ENCODE measurements around the gene SARS1.

SARS1 gene

GRCh38 chr1:109251277-109252166 is 37.8 kb downstream of the SARS1 start:
- no peak for DNase-seq

- no peak for DNase-seq
Measured at GRCh38 chr1:109252167-109252892, 38.6 kb downstream of the SARS1 start.

- no peak for DNase-seq
Measured at GRCh38 chr1:109252893-109253802, 39.4 kb downstream of the SARS1 start.

DNA sequence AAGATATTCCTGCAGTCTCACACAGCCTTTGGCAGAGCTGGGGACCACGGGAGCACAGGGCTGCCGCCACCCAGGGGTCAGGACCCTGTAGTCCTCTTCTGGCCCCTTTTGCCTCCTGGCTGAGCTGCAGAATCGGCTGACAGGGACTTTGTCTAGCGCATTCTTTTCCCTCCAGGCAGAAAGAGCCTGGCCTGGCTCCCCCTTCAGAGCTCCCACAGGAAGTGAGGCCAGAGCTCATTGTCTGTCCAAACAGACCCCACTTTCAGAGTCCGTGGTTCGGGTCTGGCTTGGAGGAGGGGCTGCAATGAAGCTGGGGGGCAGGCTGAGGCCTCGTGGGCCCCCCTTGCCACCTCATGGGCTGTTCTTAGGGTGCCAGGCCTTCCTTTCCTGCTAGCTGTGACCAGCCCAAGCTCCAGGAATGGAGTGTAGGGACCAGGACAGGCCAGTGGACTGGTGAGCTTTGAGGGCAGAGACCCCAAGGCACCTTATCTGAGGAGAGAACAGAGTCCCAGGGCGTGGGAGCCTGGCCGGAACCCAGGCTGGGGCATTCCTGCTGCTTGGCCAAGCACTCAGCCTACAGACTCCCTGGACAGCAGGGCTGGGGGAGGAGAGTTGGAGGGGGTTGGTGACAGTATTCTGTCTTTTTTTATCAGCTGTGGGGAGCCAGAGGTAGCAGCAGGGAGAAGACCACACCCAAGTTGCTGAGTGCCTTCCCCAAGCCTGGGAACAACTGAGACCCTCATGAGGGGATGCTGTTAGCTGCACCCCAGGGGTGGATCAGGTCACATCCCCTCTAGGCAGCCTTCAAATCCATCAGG is 40.3 kb downstream of the SARS1 start:
- DNase-seq = no peak

GRCh38 chr1:109254621-109255096 is 40.9 kb downstream of the SARS1 start:
- no peak for DNase-seq

DNA sequence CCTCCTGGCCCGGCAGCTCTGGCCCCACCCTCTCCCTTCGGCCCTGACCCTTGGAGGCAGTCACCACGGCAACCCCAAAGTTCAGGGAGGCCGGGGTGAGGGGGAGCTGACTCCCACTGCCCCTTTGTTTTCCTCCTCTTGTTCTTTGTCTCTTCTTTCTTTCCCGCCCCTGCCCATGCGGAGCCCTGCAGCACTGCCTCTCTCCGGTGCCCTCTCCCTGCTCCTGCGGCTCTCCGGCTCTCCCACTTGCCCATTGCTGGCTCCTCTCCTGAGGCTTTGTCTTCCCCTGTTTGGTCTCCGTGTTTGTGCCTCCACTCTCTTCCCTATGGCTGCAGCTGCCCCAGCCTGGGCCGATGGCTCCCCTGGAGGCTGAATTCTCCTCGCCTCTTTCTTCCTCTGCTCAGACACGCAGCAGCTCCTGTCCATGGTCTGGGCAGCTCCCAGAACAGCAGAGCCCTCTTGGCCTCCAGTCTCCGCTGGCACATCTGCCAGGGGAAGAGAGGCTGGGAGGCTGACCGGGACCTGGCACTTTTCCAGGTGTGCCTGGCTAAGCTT is 41.5 kb downstream of the SARS1 start:
- no peak for DNase-seq

DNA sequence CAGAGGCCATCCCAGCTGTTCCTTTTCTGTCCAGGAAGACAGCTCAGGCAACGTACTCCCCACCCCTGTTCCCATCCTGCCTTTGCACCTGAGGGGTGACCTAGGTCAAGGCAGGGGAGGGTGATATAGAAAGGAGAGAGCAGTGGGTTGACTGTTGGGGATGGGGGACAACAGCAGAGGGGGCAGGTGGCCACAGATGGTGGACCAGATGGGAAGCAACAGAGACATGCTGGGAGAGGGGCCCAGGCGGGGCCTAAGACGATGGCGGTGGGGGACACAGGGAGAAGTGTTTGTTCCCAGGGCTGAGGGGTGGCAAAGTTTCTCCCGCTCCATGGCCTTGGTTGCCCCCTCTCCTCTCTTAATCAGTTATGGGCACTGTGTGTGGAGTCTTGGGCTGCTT is 42.0 kb downstream of the SARS1 start:
- no peak for DNase-seq

DNA sequence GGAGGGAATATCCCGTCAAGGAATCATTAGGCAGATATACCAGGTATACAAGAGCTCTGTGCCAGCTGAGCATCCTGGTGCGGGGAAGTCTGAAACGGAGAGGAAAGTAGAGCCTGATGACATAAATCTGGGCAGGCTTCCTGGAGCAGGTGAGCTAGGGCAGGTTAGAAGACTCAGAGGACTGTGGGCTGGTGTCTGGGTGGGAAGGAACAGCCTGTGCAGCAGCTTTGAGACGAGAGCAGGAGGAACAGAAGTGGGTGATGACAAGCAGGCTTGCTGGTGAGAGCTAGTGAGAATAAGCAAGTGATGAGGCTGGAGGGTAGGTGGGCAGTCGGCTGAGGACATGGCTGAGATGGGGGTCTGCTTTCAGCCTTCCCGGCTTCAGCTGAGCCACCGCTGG is 42.4 kb downstream of the SARS1 start:
- DNase-seq = no peak

- DNase-seq = no peak
Measured at GRCh38 chr1:109256971-109257681, 43.4 kb downstream of the SARS1 start.

DNA sequence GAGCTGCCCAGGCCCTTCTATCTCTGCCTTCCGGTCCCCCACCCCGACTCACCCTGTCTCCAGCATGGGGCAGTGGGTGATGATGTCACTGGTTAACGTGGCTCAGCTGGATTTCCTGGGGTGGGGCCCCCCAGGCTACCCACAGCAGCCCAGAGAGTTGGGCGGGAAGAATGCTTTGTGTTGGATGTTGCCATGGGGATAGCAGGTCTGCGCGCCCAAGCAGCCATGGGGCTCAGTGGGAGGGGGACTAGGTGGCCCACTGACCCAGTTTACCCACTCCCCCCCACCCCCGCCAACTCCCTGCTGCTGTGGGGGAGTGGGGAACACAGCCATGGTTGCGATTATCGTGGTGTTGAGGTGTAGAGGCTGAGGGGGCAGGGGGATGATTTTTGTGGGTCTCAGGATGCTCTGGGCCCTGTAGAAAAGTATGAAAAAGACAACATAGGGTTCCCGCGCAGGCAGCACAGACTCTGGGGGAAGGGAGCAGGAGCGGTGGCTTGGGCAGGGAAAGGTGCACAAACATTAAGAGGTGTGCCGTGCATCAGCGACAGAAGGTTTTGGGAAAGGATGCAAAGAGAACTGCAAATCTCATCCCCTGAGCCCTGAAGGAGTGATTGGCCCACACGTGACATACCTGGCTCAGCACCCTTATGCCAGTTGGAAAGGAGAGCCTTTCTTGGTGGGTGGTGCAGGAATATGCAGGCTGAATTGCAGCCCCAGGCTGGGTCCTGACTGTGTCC is 44.1 kb downstream of the SARS1 start:
- DNase-seq = no peak

GRCh38 chr1:109258481-109259466 is 45.1 kb downstream of the SARS1 start:
- no peak for DNase-seq

DNA sequence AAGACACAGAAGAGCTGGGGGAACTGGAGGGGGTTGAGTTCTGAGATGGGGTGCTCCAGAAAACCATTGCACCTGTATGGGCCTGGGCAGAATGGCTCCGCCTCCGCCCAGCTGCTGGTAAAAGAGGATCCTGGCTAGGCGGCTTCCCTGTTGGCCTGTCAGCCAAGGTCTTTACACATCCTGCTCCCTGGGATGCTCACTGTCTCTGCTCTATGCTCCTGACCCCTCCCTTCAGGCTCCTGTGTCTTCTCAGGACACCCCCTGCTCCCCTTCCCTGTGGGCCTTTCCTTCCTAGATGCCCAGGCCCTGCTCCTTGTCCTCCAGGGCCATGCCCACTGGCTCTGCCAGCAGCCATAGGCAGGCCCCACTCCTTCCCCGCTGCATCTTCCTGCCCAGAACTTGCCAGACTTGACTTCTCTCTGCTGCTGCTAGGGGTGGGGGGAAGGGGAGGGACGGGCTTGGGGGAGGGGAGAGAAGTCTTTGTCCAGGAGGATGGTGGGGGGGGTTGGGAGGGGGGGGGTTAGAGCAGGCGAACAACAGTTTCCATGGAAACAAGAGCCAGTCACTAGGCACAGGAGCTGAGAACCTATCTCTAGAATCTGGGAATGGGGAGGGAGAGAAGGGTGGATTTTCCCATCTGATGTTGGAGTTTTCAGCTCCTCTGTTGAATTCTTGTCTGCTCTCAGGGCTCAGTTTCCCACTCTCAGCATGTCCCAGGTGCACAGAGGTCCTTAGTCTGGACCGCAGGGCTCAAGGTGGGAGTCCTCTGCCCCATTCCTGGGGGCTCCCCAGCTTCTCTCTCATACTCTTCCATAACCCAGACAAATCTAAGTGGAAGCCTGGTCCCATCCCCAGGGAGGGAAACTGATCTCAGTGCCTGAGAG is 46.2 kb downstream of the SARS1 start:
- no peak for DNase-seq

- no peak for DNase-seq
Measured at GRCh38 chr1:109261006-109261405, 47.3 kb downstream of the SARS1 start.

- no peak for DNase-seq
Measured at GRCh38 chr1:109261578-109261977, 47.9 kb downstream of the SARS1 start.

DNA sequence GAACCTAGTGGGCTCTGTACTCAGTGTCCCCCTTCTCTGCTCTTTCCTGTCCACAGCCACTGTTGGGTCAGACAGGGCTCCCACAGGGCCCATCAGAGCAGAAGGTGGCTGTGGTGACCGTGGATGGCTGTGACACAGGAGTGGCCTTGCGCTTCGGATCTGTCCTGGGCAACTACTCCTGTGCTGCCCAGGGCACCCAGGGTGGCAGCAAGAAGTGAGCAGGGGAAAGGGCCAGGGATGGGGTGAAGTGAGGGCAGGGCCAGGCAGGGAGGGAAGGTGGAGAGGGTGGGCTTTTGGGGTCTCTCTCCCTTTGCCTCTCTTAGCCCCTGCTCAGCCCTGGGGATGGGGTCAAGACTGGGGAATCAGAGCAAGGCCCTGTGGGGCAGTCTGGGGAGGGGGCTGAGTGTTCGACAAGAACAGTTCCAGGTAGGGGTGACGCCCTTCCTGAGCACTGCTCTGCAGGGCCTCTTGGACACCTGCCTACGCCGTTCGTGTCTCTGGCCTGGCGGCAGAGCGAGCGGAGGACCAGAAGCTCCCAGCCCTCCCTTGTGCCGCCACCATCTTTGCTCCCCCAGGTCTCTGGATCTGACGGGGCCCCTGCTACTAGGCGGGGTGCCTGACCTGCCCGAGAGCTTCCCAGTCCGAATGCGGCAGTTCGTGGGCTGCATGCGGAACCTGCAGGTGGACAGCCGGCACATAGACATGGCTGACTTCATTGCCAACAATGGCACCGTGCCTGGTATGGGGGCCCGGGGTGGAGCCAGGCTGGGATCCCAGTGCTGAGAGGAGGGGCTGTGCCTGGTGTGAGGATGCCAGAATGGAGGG is 48.7 kb downstream of the SARS1 start:
- no peak for DNase-seq

DNA sequence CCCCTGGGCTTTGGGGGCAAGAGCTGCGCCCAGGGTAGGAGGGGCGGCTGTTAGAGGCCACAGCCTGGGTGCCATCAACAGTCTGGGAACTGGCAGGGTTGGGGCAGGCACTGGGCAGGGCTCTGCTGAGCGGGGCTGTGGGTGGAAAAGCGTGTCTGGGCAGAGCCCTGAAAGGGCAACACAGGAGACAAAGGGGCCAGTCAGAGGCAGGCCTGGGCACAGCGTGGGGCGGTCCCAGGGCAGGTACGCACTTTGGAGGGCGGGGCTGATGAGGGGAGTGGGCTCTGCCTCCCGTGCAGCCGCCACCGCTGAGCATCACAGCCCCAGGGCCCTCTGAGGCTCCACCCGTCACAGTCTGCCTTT is 49.5 kb downstream of the SARS1 start:
- no peak for DNase-seq
